ENCODE results near the gene TYW3.

TYW3 gene

DNA sequence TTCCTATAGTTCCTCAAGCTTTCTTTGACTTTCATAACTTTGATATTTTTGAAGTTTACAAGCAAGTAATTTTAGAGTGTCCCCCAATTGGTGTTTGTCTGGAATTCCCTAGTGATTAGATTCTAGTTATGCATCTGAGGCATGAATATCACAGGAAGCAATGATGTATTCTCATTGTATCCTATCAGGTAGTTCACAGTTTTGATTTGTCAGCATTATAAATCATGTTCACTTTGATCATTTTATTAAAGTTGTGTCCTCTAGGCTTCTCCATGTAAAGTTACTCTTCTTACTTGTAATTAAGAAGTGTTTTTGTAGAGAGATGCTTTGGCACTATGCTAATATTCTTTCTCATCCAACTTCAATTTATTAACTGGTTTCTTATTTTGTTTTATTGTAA is 53.0 kb downstream of the TYW3 start:
- no peak for DNase-seq

DNA sequence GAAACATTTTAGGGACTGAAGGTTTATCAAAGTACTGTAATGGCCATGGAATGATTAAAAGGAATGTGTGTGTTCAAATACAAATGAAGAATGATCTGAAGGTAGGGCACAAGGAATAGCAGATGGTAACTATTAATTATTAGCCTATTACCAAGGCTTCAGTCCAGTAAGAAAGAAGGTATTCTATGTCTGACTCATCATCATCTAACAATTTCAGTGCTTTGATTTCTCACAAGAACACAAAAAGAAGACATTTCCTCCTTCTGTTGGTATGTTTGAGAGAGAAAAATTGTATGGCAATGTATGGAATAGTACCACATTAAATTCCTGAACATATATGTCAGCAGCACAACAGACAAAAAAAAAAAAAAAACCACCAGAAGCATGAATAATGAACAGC is 57.5 kb downstream of the TYW3 start:
- DNase-seq: no peak

DNA sequence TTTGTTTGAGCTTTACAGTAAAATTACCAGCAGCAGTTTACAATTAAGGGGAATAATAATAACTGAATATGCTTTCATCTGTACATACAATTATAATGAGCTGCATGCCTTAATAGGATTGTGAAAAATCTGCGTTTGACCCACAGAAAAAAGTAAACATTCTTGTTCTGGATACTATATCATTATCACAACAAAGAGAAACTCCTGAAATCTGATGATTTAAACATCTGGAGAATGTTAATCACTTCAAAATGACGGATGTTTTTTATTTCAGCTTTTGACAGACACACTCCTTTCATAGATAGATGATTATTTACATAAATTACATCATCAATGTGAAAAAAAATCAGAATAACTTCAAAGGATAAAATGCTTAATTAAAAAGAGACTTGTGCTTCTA is 58.5 kb downstream of the TYW3 start:
- DNase-seq: no peak

DNA sequence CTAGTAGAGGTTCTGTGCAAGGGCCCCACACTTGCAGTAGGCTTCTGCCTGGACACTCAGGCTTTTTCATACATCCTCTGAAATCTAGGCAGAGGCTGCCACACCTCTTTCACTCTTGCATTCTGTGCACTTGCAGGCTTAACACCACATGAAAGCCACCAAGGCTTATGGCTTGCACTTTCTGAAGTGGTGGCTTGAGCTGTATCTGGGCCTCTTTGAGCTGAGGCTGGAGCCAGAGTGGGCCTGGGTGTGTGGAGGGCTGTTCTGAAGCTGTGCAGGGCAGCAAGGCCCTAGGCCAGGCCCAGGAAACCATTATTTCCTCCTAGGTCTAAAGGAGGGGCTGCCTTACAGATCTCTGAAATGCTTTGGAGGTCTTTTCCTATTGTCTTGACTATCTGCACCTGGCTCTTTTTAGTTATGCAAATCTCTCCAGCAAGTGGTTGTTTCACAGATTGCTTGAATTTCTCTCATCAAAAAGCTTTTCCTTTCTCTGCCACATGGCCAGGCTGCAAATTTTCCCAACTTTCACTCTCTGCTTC is 66.2 kb downstream of the TYW3 start:
- DNase-seq: no peak

DNA sequence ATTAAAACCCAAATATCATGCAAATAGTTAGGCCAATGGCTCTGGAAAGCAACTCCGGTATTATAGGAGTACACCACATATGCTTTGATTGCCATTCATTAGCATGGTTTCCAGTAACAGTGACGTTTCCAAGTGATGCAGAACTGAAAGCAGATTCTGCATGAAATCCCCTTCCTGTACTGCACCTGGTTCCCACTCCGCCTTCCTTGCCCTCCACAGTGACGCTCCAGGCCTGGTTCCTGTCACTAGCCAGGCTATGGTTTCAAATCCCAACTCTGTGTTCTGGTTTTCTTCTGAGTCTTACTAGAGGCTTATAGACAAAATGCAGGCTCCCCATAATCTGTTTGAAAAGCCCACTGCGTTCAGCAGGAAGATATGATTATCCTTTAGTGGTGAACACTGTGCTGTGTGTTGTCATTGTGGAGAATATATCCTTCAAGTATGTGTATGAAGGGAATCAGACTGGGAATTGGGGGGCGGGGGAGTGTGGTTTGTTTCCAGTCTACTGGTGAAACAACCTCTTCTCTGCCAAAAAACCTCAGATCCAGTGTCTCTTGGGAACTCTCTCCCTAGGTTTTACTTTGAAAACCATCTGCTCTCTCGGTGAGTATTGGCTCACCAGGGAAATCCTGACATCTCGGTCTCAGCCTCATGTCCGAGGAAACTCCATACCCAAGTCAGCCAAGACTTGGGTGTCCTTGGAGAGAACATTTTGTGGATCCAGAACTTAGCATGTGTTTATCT is 78.7 kb downstream of the TYW3 start:
- DNase-seq: no peak

DNA sequence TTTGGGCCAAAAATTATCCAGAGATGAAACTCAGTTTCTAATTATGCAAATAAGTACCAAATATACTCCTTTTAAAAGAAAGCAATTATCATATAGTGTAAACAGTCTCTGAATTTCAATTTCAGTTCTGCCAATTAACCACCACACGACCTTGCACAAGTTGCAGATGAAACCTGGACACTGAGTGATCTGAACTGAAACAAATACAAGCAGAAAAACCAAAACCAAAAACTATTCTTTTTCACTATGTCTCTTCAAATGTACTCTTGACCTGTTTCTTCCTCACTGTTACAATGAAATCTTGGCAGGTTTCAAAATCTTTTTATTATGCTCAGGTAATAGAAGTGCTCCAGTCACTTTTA is 79.2 kb downstream of the TYW3 start:
- DNase-seq: no peak

Measured in right kidney (tissue), 1 donor.